ENCODE measurements around the gene PIK3CD. TPM values are rescaled to one million over a fixed set of nuclear protein-coding genes. Genes with fewer than 3 reads are reported as not detected.
"Not testable (repeated sequence)": the region's sequence is repeated elsewhere in the genome, so short reads cannot be mapped to it uniquely, and the experiment has no call there.

The PIK3CD gene
- total and polyA plus RNA-seq, 2 of the 4 experiments (the other 2 are of a cell fraction) = 5.0 to 12.1 TPM

DNA sequence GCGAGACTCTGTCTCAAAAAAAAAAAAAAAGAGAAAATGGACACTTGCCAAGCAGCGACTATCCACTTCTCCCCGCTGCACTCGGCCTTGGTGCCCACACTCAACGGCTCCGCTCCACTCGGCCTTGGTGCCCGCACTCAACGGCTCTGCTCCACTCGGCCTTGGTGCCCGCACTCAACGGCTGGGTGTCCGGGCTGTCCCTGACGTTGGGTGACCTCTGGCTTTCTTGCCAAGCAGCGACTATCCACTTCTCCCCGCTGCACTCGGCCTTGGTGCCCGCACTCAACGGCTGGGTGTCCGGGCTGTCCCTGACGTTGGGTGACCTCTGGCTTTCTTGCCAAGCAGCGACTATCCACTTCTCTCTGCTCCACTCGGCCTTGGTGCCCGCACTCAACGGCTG, 110.9 kb downstream of the PIK3CD start:
- H4K8ac ChIP-seq (ENCODE audit: low read depth in 2 of 2, low read length in 2 of 2); H3K14ac ChIP-seq (replicated peaks; ENCODE audit: low read depth, low read length); H2BK15ac ChIP-seq (ENCODE audit: low read depth, low read length); intact Hi-C loops (cut with micrococcal nuclease); H2BK5ac ChIP-seq (ENCODE audit: low read depth, low read length, poor library complexity, severe bottlenecking); H2AK9ac ChIP-seq (replicated peaks; ENCODE audit: low read depth, low read length, poor library complexity); H2AFZ ChIP-seq (replicated peaks; ENCODE audit: low read length, poor library complexity); H3K27me3 ChIP-seq (ENCODE audit: control insufficient read depth, insufficient read depth, low read length); H3K18ac ChIP-seq (ENCODE audit: low read depth, low read length); dilution Hi-C loops (cut with HindIII; ENCODE audit: low sequenced_read_pairs, unreplicated experiment); H2BK120ac ChIP-seq (ENCODE audit: low read depth, low read length); H3K23ac ChIP-seq (ENCODE audit: low read depth, low read length); H4K5ac ChIP-seq (ENCODE audit: low read depth, low read length); DNase-seq; CTCF ChIA-PET; H3K4me1 ChIP-seq (ENCODE audit: control insufficient read depth, insufficient read depth, low read length); H3K9me3 ChIP-seq (ENCODE audit: control insufficient read depth, insufficient read depth, low read length); H3K27ac ChIP-seq (ENCODE audit: insufficient read depth, low read length); H2BK20ac ChIP-seq (ENCODE audit: low read depth, low read length); H3K9ac ChIP-seq (ENCODE audit: low read depth, low read length); BruUV-seq (replicated peaks); H4K91ac ChIP-seq (ENCODE audit: insufficient read depth, low read depth, low read length); H3K4me3 ChIP-seq (ENCODE audit: insufficient read depth, low read depth, low read length); H3K4me2 ChIP-seq (ENCODE audit: low read depth, low read length); POLR2A ChIA-PET (ENCODE audit: unreplicated experiment); H3K56ac ChIP-seq (ENCODE audit: extremely low read depth, insufficient read depth, low read length); in situ Hi-C loops (cut with MboI; ENCODE audit: low sequenced_read_pairs); H3K36me3 ChIP-seq (ENCODE audit: control insufficient read depth, insufficient read depth, low read length); H3K4ac ChIP-seq (ENCODE audit: low read depth, low read length); H2AK5ac ChIP-seq (ENCODE audit: low read depth, low read length); ATAC-seq (ENCODE audit: low read depth): not testable (repeated sequence)
- 95% methylated on average over 21 of the region's 25 CpGs; no CpG with 5 or more reads in 1 of the 2 experiments for WGBS, 2 experiments (ENCODE audit: extremely low coverage in 2 of 2, insufficient read length in 1 of 2)
- peaks cover 20% of the 10 kb centered on the region for H3K9me1 ChIP-seq (ENCODE audit: insufficient read depth, low read length)
- peaks cover 68% of the 10 kb centered on the region for H4K20me1 ChIP-seq (ENCODE audit: insufficient read depth, low read length)
- H3K79me1 ChIP-seq (ENCODE audit: low read depth in 1 of 2, low read length in 2 of 2) = peaks cover 37 to 69% of the 10 kb centered on the region in 2 experiments

Measured in IMR-90 (cell line).